ENCODE measurements around the gene C19orf47. TPM values are rescaled to one million over a fixed set of nuclear protein-coding genes. Genes with fewer than 3 reads are reported as not detected.

The C19orf47 gene
- total and polyA plus RNA-seq, 2 donors = 7.3 to 13.9 TPM

- H3K4me3 ChIP-seq (ENCODE audit: low read length in 2 of 2) = no peak overlapping the region
- H3K36me3 ChIP-seq (ENCODE audit: control insufficient read depth in 2 of 2, insufficient read depth in 2 of 2, low read length in 1 of 2) = peaks cover 6 to 21% of the 10 kb centered on the region in 2 donors
- H3K27me3 ChIP-seq (ENCODE audit: control insufficient read depth in 2 of 2, insufficient read depth in 1 of 2, low read length in 1 of 2) = no peaks in the 10 kb centered on the region
- H3K9me3 ChIP-seq (ENCODE audit: control insufficient read depth in 2 of 2, insufficient read depth in 1 of 2, low read length in 1 of 2) = no peaks in the 10 kb centered on the region
- WGBS = 89% methylated on average over 2 of the region's 2 CpGs
- no peak overlapping the region for H3K27ac ChIP-seq (ENCODE audit: low read depth in 1 of 2, low read length in 1 of 2)
- no peak for DNase-seq (ENCODE audit: low read depth in 6 of 9, low spot score in 9 of 9)
- no peaks in the 10 kb centered on the region for H3K4me1 ChIP-seq (ENCODE audit: control insufficient read depth in 2 of 2, insufficient read depth in 2 of 2, low read length in 2 of 2)
Measured at GRCh38 chr19:40314656-40315055, 33.5 kb downstream of the C19orf47 start.

GRCh38 chr19:40313229-40313983, 34.8 kb downstream of the C19orf47 start:
- WGBS = 99% methylated on average over 9 of the region's 9 CpGs
- H3K4me3 ChIP-seq (ENCODE audit: low read length in 2 of 2) = no peak overlapping the region
- no peaks in the 10 kb centered on the region for H3K4me1 ChIP-seq (ENCODE audit: control insufficient read depth in 2 of 2, insufficient read depth in 2 of 2, low read length in 2 of 2)

DNA sequence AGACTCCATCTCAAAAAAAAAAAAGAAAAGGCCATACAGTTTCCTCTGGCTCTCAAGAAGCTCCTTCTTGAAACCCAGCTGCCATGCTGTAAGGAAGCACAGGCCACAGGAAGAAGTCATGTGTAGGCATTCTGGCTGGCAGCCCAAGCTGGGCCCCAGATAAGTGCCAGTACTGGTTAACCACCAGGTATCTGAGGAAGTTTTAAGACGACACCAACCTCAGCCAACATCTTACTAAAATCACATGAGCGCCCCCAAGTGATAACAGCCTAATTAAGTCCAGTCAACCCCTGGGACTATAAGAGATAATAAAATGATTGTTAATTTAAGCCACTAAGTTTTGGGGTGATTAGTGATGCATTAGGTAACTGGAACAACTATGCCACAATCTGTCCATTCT, 35.7 kb downstream of the C19orf47 start:
- no peaks in the 10 kb centered on the region for H3K9me3 ChIP-seq (ENCODE audit: control insufficient read depth in 2 of 2, insufficient read depth in 1 of 2, low read length in 1 of 2)
- H3K27ac ChIP-seq (ENCODE audit: low read depth in 1 of 2, low read length in 1 of 2) = no peak overlapping the region
- WGBS = 31% methylated on average over 2 of the region's 2 CpGs
- no peak overlapping the region for H3K4me3 ChIP-seq (ENCODE audit: low read length in 2 of 2)
- no peak for DNase-seq (ENCODE audit: low read depth in 6 of 9, low spot score in 9 of 9)
- no peaks in the 10 kb centered on the region for H3K27me3 ChIP-seq (ENCODE audit: control insufficient read depth in 2 of 2, insufficient read depth in 1 of 2, low read length in 1 of 2)
- H3K4me1 ChIP-seq (ENCODE audit: control insufficient read depth in 2 of 2, insufficient read depth in 2 of 2, low read length in 2 of 2) = no peaks in the 10 kb centered on the region
- H3K36me3 ChIP-seq (ENCODE audit: control insufficient read depth in 2 of 2, insufficient read depth in 2 of 2, low read length in 1 of 2) = peaks cover 0 to 9% of the 10 kb centered on the region in 2 donors

More at GRCh38 chr19:40313229-40313983, 34.8 kb downstream of the C19orf47 start:
- DNase-seq (ENCODE audit: low read depth in 6 of 9, low spot score in 9 of 9) = no peak
- no peaks in the 10 kb centered on the region for H3K9me3 ChIP-seq (ENCODE audit: control insufficient read depth in 2 of 2, insufficient read depth in 1 of 2, low read length in 1 of 2)
- H3K36me3 ChIP-seq (ENCODE audit: control insufficient read depth in 2 of 2, insufficient read depth in 2 of 2, low read length in 1 of 2) = peaks cover 2 to 17% of the 10 kb centered on the region in 2 donors
- H3K27ac ChIP-seq (ENCODE audit: low read depth in 1 of 2, low read length in 1 of 2) = no peak overlapping the region
- H3K27me3 ChIP-seq (ENCODE audit: control insufficient read depth in 2 of 2, insufficient read depth in 1 of 2, low read length in 1 of 2) = no peaks in the 10 kb centered on the region

- DNase-seq (ENCODE audit: low read depth in 6 of 9, low spot score in 9 of 9) = no peak
- WGBS = 96% methylated on average over 1 of the region's 1 CpG
- Histone ChIP-seq H3K27ac (ENCODE audit: low read depth in 1 of 2, low read length in 1 of 2) (no peak overlapping the region), H3K27me3 (ENCODE audit: control insufficient read depth in 2 of 2, insufficient read depth in 1 of 2, low read length in 1 of 2) (no peaks in the 10 kb centered on the region), H3K36me3 (ENCODE audit: control insufficient read depth in 2 of 2, insufficient read depth in 2 of 2, low read length in 1 of 2) (peaks cover 0 to 5% of the 10 kb centered on the region in 2 donors), H3K9me3 (ENCODE audit: control insufficient read depth in 2 of 2, insufficient read depth in 1 of 2, low read length in 1 of 2) (no peaks in the 10 kb centered on the region), H3K4me3 (ENCODE audit: low read length in 2 of 2) (no peak overlapping the region), H3K4me1 (ENCODE audit: control insufficient read depth in 2 of 2, insufficient read depth in 2 of 2, low read length in 2 of 2) (no peaks in the 10 kb centered on the region)
Measured at GRCh38 chr19:40309666-40310065, 38.5 kb downstream of the C19orf47 start.

DNA sequence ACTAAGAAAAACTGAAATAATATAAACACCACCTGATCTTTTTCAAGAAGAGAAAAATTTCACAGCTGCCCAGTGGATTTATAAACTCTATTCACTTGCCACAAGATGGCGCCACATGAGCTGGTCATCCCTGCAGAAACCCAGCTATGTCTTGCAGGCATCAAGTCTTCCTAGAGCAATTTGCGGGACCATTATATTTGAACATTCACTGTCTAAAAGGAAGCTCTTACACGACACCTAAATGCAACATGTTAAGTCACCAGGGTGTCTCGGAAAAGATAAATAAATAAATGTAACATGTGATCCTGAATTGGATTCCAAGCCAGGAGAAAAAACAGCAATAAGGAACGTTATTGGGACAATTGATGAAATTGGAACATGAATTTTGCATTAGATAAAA, 42.8 kb downstream of the C19orf47 start:
- peak; percentile 41 to 88 (median 74) for DNase-seq (ENCODE audit: low read depth in 6 of 9, low spot score in 9 of 9)
- 20% methylated on average over 5 of the region's 5 CpGs for WGBS
- no peak overlapping the region for H3K27ac ChIP-seq (ENCODE audit: low read depth in 1 of 2, low read length in 1 of 2)
- H3K9me3 ChIP-seq (ENCODE audit: control insufficient read depth in 2 of 2, insufficient read depth in 1 of 2, low read length in 1 of 2) = no peaks in the 10 kb centered on the region
- H3K4me3 ChIP-seq (ENCODE audit: low read length in 2 of 2) = no peak overlapping the region
- H3K27me3 ChIP-seq (ENCODE audit: control insufficient read depth in 2 of 2, insufficient read depth in 1 of 2, low read length in 1 of 2) = no peaks in the 10 kb centered on the region
- H3K4me1 ChIP-seq (ENCODE audit: control insufficient read depth in 2 of 2, insufficient read depth in 2 of 2, low read length in 2 of 2) = no peaks in the 10 kb centered on the region
- H3K36me3 ChIP-seq (ENCODE audit: control insufficient read depth in 2 of 2, insufficient read depth in 2 of 2, low read length in 1 of 2) = no peaks in the 10 kb centered on the region

GRCh38 chr19:40304306-40304705, 43.9 kb downstream of the C19orf47 start:
- Histone ChIP-seq H3K4me3 (ENCODE audit: low read length in 2 of 2) (no peak overlapping the region), H3K27me3 (ENCODE audit: control insufficient read depth in 2 of 2, insufficient read depth in 1 of 2, low read length in 1 of 2) (no peaks in the 10 kb centered on the region), H3K36me3 (ENCODE audit: control insufficient read depth in 2 of 2, insufficient read depth in 2 of 2, low read length in 1 of 2) (no peaks in the 10 kb centered on the region), H3K27ac (ENCODE audit: low read depth in 1 of 2, low read length in 1 of 2) (peak overlapping the region in 1 of 2 donors; percentile 5), H3K4me1 (ENCODE audit: control insufficient read depth in 2 of 2, insufficient read depth in 2 of 2, low read length in 2 of 2) (no peaks in the 10 kb centered on the region), H3K9me3 (ENCODE audit: control insufficient read depth in 2 of 2, insufficient read depth in 1 of 2, low read length in 1 of 2) (no peaks in the 10 kb centered on the region)
- WGBS = 92% methylated on average over 4 of the region's 4 CpGs
- DNase-seq (ENCODE audit: low read depth in 6 of 9, low spot score in 9 of 9) = no peak

GRCh38 chr19:40303765-40304164, 44.4 kb downstream of the C19orf47 start:
- H3K4me1 ChIP-seq (ENCODE audit: control insufficient read depth in 2 of 2, insufficient read depth in 2 of 2, low read length in 2 of 2) = no peaks in the 10 kb centered on the region
- no peaks in the 10 kb centered on the region for H3K9me3 ChIP-seq (ENCODE audit: control insufficient read depth in 2 of 2, insufficient read depth in 1 of 2, low read length in 1 of 2)
- no peak overlapping the region for H3K4me3 ChIP-seq (ENCODE audit: low read length in 2 of 2)
- no peak overlapping the region for H3K27ac ChIP-seq (ENCODE audit: low read depth in 1 of 2, low read length in 1 of 2)
- DNase-seq (ENCODE audit: low read depth in 6 of 9, low spot score in 9 of 9) = no peak
- WGBS = 98% methylated on average over 2 of the region's 2 CpGs
- no peaks in the 10 kb centered on the region for H3K36me3 ChIP-seq (ENCODE audit: control insufficient read depth in 2 of 2, insufficient read depth in 2 of 2, low read length in 1 of 2)
- no peaks in the 10 kb centered on the region for H3K27me3 ChIP-seq (ENCODE audit: control insufficient read depth in 2 of 2, insufficient read depth in 1 of 2, low read length in 1 of 2)

DNA sequence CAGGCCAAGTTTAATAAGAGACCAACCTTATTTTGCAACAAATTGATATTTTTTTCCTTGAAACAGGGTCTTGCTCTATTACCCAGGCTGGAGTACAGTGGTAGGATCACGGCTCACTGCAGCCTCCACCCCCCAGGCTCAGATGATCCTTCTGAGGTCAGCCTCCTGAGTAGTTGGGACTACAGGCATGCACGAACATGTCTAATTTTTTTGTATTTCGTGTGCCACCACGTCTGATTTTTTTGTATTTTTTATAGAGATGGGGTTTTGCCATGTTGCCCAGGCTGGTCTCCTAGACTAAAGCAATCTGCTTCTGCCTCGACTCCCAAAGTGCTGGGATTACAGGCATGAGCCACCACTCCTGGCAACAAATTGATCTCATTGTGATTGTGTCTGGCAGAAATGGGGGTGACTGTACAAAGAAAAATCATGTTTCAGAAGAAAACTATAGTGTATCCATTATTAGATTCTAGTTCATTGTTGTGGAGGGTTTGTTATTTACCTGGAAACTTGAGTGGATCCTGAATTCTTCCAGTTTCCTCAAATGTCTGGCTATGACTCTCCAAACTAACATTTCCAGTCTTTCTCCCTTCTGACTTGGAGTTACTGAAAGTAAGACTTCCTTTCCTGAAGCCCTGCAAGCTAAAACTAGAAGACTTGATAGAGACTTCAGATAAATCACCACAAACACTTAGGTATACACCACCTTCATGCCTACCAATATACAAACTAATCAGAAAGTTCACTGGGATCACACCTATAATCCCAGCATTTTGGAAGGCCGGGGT, 45.8 kb downstream of the C19orf47 start:
- DNase-seq (ENCODE audit: low read depth in 6 of 9, low spot score in 9 of 9) = no peak
- no peaks in the 10 kb centered on the region for H3K9me3 ChIP-seq (ENCODE audit: control insufficient read depth in 2 of 2, insufficient read depth in 1 of 2, low read length in 1 of 2)
- 94% methylated on average over 6 of the region's 6 CpGs for WGBS

DNA sequence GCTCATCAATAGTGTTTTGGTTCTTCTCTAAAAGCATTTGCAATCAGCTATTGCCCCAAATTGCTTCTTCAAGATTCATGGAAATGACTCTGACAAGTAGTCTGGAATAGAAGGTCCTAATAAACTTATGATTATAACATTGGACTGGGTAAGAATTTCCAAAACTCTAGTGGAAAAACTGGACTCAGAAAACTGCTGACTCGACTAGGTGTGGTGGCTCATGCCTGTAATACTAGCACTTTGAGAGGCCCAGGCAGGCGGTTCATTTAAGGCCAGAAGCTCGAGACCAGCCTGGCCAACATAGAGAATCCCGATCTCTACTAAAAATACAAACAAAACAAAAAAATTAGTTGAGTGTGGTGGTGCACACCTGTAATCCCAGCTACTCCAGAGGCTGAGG, 47.5 kb downstream of the C19orf47 start:
- Histone ChIP-seq H3K9me3 (ENCODE audit: control insufficient read depth in 2 of 2, insufficient read depth in 1 of 2, low read length in 1 of 2) (no peaks in the 10 kb centered on the region), H3K27ac (ENCODE audit: low read depth in 1 of 2, low read length in 1 of 2) (no peak overlapping the region), H3K27me3 (ENCODE audit: control insufficient read depth in 2 of 2, insufficient read depth in 1 of 2, low read length in 1 of 2) (no peaks in the 10 kb centered on the region), H3K4me1 (ENCODE audit: control insufficient read depth in 2 of 2, insufficient read depth in 2 of 2, low read length in 2 of 2) (no peaks in the 10 kb centered on the region), H3K4me3 (ENCODE audit: low read length in 2 of 2) (no peak overlapping the region), H3K36me3 (ENCODE audit: control insufficient read depth in 2 of 2, insufficient read depth in 2 of 2, low read length in 1 of 2) (no peaks in the 10 kb centered on the region)
- no peak for DNase-seq (ENCODE audit: low read depth in 6 of 9, low spot score in 9 of 9)
- 97% methylated on average over 4 of the region's 4 CpGs for WGBS

More for the DNA sequence above, 45.8 kb downstream of the C19orf47 start:
- H3K36me3 ChIP-seq (ENCODE audit: control insufficient read depth in 2 of 2, insufficient read depth in 2 of 2, low read length in 1 of 2) = no peaks in the 10 kb centered on the region
- no peak overlapping the region for H3K27ac ChIP-seq (ENCODE audit: low read depth in 1 of 2, low read length in 1 of 2)
- no peaks in the 10 kb centered on the region for H3K4me1 ChIP-seq (ENCODE audit: control insufficient read depth in 2 of 2, insufficient read depth in 2 of 2, low read length in 2 of 2)
- no peaks in the 10 kb centered on the region for H3K27me3 ChIP-seq (ENCODE audit: control insufficient read depth in 2 of 2, insufficient read depth in 1 of 2, low read length in 1 of 2)
- H3K4me3 ChIP-seq (ENCODE audit: low read length in 2 of 2) = no peak overlapping the region

Measured in thymus (tissue), 11 donors.